ENCODE results near the gene SLC8A1. TPM values are rescaled to one million over a fixed set of nuclear protein-coding genes. Genes with fewer than 3 reads are reported as not detected.

Gene SLC8A1
- total and polyA plus RNA-seq, 10 of the 15 experiments (the other 5 are each of a cell fraction or from before 2014, with no cell fraction given), result under 0.01 to 1.2 (median 0.01) TPM; not detected in 3

DNA sequence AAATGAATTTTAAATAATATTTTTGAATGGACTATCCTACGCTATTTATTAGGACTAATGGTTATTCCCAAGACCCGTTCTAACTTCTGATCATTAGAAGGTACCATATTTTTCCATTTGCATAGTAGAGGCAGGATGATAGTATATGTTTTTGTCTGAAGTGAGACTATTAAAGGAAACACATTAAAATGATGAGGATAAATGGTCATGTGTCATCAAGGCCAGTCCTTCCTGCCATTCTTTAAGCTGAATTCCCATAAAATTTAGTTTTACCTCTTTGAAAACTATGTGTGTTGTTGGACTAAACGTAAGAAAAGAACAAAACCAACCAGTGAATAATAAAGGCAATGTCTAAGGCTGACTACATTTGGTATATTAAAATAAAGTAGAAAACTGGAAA lies 121.8 kb downstream of the SLC8A1 start (continued):
- TF ChIP-seq, protein P1, sequence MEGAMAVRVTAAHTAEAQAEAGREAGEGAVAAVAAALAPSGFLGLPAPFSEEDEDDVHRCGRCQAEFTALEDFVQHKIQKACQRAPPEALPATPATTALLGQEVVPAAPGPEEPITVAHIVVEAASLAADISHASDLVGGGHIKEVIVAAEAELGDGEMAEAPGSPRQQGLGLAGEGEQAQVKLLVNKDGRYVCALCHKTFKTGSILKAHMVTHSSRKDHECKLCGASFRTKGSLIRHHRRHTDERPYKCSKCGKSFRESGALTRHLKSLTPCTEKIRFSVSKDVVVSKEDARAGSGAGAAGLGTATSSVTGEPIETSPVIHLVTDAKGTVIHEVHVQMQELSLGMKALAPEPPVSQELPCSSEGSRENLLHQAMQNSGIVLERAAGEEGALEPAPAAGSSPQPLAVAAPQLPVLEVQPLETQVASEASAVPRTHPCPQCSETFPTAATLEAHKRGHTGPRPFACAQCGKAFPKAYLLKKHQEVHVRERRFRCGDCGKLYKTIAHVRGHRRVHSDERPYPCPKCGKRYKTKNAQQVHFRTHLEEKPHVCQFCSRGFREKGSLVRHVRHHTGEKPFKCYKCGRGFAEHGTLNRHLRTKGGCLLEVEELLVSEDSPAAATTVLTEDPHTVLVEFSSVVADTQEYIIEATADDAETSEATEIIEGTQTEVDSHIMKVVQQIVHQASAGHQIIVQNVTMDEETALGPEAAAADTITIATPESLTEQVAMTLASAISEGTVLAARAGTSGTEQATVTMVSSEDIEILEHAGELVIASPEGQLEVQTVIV (IDR thresholded peaks at IDR 0.05; ENCODE audit: borderline replicate concordance, partially characterized antibody), result no peak
- TF ChIP-seq SPI1 (IDR thresholded peaks at IDR 0.05; ENCODE audit: borderline replicate concordance, insufficient read depth, low read depth, low read length) (no peak), RFX5 (IDR thresholded peaks at IDR 0.05; ENCODE audit: low read depth, low read length) (no peak), BHLHE40 (IDR thresholded peaks at IDR 0.05; ENCODE audit: borderline replicate concordance in 1 of 2, low read depth in 2 of 2, low read length in 1 of 2) (no peak), ATF7 (IDR thresholded peaks at IDR 0.05; ENCODE audit: low read depth) (no peak)

DNA sequence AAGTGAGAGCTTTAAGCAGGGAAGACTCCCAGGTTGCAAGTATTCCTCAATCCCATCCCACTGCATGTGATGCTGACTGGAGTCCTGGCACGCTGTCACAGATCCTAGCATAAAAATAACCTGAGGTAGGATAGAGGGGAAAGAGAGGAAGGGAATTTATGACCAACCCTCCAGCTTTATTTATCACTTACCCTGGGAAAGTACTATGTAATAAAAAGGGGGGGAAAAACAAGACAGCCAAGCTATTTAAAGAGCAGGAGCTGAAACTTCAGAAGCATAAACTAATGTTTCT lies 122.2 kb downstream of the SLC8A1 start:
- 0% methylated on average over 1 of the region's 1 CpG for WGBS (ENCODE audit: insufficient coverage, insufficient replicate concordance, low lambda C conversion rate, missing lambda C conversion rate)
- no peak for TF ChIP-seq TAF1 (IDR thresholded peaks at IDR 0.05; ENCODE audit: borderline replicate concordance, low read depth, low read length)
- TF ChIP-seq, protein P2, sequence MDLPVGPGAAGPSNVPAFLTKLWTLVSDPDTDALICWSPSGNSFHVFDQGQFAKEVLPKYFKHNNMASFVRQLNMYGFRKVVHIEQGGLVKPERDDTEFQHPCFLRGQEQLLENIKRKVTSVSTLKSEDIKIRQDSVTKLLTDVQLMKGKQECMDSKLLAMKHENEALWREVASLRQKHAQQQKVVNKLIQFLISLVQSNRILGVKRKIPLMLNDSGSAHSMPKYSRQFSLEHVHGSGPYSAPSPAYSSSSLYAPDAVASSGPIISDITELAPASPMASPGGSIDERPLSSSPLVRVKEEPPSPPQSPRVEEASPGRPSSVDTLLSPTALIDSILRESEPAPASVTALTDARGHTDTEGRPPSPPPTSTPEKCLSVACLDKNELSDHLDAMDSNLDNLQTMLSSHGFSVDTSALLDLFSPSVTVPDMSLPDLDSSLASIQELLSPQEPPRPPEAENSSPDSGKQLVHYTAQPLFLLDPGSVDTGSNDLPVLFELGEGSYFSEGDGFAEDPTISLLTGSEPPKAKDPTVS (IDR thresholded peaks at IDR 0.05; ENCODE audit: low read depth, low read length), result no peak
- Histone ChIP-seq H3K27ac (ENCODE audit: control insufficient read depth, insufficient read depth) (no peak overlapping the region), H4K20me1 (ENCODE audit: control insufficient read depth, insufficient read depth) (no peaks in the 10 kb centered on the region), H3K36me3 (ENCODE audit: control insufficient read depth in 2 of 2, insufficient read depth in 2 of 2, low read length in 1 of 2) (no peaks in the 10 kb centered on the region), H3K4me2 (ENCODE audit: control insufficient read depth, insufficient read depth) (no peak overlapping the region), H3K9me3 (replicated peaks; ENCODE audit: control insufficient read depth, insufficient read depth, low read length) (no peaks in the 10 kb centered on the region), H2AFZ (ENCODE audit: control insufficient read depth, low read depth, low read length) (no peak overlapping the region), H3K27me3 (replicated peaks in 1 of 2; ENCODE audit: control insufficient read depth in 2 of 2, insufficient read depth in 2 of 2, low read length in 1 of 2) (no peaks in the 10 kb centered on the region), H3K4me3 (no peak overlapping the region), H3K79me2 (ENCODE audit: control insufficient read depth, insufficient read depth, low read length) (no peaks in the 10 kb centered on the region), H3K9ac (ENCODE audit: control insufficient read depth, insufficient read depth, low read length) (no peak overlapping the region), H3K4me1 (ENCODE audit: control insufficient read depth, insufficient read depth, low read length) (no peaks in the 10 kb centered on the region)
- ATAC-seq (no peak), DNase-seq (ENCODE audit: low read depth, low spot score) (no peak), FAIRE-seq (no peak)
- CTCF ChIA-PET, result no interaction called here
- POLR2A ChIA-PET, result no interaction called here
- SMC1A ChIA-PET (ENCODE audit: uncharacterized antibody, unreplicated experiment), result no interaction called here
- intact Hi-C loops (cut with micrococcal nuclease; ENCODE audit: unreplicated experiment), result no loop called here
- RAD21 ChIA-PET (ENCODE audit: unreplicated experiment), result no interaction called here
- in situ Hi-C loops (cut with MboI), result no loop called here
- no TSS peak for BruUV-seq (replicated peaks)

Data from GM12878 (cell line).